ENCODE data around the gene FBXO11.

DNA sequence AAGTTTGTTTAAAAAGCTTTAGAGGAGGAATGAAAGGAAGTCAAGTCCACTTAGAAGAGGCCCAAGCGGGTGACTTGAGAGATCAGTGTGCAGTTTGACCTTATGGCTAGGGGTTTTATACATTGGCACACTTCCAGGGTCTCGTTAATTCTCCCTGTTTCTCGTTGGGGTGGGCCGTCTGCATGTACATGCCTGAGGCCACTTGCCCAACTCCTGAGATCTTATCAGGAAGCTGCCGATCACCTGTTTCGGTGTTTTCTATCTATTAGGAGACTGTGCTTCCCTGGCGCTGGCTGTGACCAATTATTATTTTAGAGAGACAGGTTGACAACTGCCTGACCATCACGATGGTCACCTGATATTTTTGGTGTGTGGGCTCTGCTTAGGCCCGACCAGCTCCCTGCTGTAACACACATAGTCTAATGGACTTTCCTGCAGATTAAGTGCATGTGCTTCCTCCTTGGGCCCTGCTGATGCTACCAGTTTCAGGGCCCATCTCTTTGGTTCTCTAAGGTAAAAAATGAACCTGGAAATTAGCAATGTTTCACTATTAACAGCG is 154.4 kb downstream of the FBXO11 start:
- TF ChIP-seq, protein P1, sequence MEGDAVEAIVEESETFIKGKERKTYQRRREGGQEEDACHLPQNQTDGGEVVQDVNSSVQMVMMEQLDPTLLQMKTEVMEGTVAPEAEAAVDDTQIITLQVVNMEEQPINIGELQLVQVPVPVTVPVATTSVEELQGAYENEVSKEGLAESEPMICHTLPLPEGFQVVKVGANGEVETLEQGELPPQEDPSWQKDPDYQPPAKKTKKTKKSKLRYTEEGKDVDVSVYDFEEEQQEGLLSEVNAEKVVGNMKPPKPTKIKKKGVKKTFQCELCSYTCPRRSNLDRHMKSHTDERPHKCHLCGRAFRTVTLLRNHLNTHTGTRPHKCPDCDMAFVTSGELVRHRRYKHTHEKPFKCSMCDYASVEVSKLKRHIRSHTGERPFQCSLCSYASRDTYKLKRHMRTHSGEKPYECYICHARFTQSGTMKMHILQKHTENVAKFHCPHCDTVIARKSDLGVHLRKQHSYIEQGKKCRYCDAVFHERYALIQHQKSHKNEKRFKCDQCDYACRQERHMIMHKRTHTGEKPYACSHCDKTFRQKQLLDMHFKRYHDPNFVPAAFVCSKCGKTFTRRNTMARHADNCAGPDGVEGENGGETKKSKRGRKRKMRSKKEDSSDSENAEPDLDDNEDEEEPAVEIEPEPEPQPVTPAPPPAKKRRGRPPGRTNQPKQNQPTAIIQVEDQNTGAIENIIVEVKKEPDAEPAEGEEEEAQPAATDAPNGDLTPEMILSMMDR (IDR thresholded peaks at IDR 0.05): no peak
- no peak for TF ChIP-seq POLR2AphosphoS5 (IDR thresholded peaks at IDR 0.05)
- TF ChIP-seq POLR2A (IDR thresholded peaks at IDR 0.05; ENCODE audit: low read depth): no peak
- no peak for TF ChIP-seq EP300 (IDR thresholded peaks at IDR 0.05)
